ENCODE data around the gene LRRK2.
A peak's percentile ranks its signal among the peaks of the same experiment; 100 is the strongest.
"Not testable (repeated sequence)": the region's sequence is repeated elsewhere in the genome, so short reads cannot be mapped to it uniquely, and the experiment has no call there.

Gene LRRK2

DNA sequence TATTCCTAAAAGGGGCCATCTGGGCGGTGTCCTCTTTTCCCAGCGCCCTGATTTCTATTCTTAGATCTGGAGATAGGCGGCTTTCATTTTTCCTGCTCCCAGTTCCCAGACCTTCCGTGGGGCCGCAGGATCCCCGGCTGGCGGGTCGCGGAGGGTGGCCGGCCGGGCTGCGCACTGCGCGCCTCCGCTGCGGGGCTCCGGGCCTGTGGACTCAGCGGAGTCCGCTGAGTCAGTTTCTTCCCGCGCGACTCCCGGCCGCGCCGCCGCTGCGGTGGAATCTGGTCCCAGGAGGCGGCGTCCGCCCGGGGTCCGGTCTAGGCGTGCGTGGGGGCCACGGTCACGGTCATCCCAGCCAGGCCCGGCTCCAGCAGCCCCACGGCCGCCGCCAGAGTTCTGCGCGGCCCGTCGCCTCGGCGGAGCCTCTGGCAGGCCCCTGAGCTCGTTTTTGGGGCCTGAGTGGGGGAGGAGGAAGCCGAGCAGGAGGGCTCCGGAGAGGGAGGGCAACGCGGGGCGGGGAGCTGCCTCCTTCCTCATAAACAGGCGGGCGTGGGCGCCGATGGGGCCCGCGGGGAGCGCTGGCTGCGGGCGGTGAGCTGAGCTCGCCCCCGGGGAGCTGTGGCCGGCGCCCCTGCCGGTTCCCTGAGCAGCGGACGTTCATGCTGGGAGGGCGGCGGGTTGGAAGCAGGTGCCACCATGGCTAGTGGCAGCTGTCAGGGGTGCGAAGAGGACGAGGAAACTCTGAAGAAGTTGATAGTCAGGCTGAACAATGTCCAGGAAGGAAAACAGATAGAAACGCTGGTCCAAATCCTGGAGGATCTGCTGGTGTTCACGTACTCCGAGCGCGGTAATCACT is at the start of gene LRRK2:
Gene LRRK2, plus strand, starts transcription at position 559 of the 853 bp plus-strand sequence. Its CDS starts 135 bp downstream, at position 694.
- DNase-seq (ENCODE audit: low read depth in 2 of 2): peak in 1 of 2 donors; percentile 3

DNA sequence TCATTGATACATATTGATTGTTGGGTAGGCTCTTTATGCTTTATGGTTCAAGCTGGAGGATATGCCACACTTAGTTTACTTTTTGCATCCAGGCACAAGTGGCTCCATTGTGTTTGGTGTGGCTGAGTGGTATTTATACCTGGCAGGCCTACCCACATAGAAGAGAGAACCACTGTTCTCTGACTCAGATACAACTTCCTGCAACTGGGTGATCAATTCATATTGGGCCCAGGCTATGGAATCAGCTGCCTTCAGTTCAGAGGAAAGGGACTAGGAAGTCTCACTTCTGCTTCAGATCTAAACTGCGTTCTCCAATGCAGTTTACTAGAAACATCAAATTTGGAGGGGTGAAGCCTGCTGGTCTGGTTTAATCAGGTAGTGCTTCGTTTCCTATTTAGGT is 49.8 kb upstream of the LRRK2 start:
- no peak for DNase-seq (ENCODE audit: low read depth in 2 of 2)

DNA sequence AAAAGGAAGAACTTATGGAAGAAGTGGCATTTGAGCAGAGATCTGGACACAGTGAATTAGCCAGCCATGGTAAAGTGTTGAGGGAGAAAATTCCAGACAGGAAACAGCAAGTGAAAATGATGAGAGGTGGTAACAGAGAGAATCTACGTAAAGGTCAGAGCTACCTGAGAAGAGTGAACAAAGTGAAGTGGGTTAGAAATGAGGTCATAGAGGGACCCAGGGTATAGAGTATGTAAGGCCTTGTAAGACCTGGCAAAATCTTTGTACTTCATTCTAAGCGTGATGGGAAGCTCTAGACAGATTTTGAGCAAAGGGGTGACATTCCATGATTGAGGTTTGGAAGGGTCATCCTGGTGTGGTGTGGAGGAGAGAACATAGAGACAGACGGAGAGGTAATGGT is 49.3 kb upstream of the LRRK2 start:
- no peak for DNase-seq (ENCODE audit: low read depth in 2 of 2)

DNA sequence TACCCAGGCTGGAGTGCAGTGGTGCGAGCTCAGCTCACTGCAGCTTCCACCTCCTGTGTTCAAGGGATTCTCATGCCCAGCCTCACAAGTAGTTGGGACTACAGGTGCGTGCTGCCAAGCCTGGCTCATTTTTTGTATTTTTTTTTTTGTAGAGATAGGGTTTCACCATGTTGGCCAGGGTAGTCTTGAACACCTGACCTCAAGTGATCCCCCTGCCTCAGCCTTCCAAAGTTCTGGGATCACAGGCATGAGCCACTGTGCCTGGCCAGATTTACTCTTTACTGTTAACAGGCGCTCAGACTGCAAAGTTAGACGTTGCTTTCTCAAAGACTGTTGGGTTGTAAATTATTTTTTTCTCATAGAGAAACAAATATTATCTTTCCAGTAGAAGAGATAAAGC is 46.1 kb upstream of the LRRK2 start:
- DNase-seq (ENCODE audit: low read depth in 2 of 2): no peak

DNA sequence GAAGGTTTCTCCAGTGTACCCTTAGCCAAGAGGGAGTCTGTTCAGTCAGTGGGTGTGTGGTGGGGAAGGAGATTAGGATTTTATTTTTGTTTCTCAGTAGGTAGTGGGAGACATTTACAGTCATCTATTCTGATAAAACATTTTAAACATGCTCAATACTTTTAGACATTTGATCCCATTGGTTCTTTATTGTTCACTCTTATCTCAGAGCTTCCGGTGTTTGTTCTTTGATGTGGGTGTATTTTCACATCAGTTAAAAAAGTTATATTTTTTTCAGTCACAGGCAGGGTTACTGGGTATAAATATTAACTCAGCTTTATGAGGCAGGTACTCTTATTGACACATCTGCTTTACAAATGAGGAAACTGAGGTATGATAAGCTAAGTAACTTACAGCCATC is 43.3 kb upstream of the LRRK2 start:
- no peak for DNase-seq (ENCODE audit: low read depth in 2 of 2)

DNA sequence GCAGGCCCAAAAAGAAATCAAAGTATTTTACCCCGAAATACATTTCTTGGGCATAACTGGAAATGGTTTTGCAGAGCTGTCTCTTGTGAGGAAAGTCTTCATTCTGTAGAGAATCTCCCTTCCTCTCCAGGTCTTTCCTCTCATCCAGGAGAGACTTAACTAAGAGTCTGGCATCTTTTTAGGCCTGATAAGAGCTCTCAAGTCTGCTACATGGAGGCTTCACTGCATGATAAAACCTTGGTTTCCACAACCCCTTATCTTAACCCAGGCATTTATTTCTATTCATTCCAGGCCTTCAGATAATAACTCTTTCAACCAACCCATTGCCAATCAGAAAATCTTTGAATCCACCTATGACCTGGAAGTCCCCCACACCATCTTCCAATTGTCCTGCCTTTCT is 41.1 kb upstream of the LRRK2 start:
- no peak for DNase-seq (ENCODE audit: low read depth in 2 of 2)

DNA sequence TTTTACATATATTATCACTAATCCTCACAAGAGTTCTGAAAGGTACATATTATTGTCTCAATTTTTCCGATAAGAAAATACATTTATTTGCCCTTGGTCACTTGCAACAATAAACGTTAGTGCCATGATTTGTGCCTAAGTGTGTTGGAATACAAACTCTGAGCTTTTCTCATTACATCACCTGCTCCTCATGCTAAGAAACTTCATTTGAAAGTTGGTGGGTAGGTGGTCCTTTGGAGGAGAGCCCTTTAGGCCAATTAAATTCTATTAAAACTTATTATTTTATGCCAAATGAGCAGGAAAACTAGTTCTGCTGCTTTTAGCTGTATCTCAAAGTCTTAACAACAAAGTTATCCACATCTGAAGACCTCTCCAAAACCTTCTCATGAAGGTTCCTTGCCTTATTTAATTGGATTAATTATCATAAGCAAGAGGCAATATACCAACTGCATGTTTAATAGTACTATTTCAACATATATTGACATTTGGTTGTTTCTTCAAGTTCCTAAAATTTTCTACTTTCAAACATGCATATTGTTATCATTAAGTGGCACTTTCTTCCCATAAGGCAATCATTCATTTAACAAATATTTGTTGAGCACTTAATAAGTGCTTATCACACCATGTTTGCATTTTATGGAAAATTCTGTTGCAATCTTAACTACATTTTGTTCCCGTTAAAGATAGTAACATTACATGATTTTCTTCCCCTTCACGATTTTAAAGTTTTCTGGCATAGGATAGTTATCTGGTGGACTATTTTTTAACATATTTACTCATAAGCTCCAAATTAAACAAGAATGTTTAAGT is 40.1 kb upstream of the LRRK2 start:
- no peak for DNase-seq (ENCODE audit: low read depth in 2 of 2)

DNA sequence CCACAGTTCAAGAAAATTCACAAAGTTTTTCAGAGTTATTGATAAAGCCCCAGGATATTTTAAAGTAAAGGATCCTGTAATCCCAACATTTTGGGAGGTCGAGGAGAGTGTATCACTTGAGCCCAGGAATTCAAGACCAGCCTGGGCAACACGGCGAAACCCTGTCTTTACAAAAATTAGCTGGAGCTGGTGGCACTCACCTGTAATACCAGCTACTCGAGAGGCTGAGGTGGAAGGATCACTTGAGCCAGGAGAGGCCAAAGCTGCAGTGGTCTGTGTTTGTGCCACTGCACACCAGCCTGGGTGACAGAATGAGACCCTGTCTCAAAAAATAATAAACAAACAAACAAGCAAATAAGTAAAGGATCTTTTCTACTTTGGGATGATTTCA is 39.5 kb upstream of the LRRK2 start:
- DNase-seq (ENCODE audit: low read depth in 2 of 2): no peak

DNA sequence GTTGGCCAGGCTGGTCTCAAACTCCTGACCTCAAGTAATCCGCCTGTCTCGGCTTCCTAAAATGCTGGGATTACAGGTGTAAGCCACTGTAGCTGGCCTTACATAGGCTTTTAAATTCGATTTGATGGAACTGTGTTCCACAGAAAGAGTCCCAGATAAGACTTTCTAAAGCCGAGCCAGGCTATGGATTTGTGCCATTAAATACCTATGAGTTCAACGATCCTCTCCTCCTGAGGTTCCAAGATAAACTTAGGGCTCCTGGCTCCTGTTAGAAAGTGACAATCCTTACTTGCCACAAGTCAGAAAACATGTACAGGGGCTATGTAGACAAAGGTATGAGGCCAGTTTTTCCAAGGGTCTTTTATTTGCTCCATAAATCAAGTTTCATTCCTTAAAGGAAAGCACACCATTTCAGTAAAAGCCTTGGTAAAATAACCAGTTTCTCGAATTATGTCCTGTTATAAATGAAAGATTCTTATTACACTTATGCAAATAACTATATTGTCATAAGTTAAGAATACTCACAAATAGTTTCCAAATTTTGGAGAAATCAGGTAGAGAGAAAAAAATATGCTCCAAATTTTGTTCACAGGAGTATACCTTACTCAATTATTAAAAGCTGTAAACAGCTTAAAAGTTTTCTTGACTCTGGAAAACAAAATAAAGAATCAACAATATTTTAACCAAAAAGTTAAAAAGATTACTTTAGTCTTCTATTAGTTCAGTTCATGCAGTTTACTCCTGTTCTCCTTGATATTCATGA is 36.1 kb upstream of the LRRK2 start:
- no peak for DNase-seq (ENCODE audit: low read depth in 2 of 2)

DNA sequence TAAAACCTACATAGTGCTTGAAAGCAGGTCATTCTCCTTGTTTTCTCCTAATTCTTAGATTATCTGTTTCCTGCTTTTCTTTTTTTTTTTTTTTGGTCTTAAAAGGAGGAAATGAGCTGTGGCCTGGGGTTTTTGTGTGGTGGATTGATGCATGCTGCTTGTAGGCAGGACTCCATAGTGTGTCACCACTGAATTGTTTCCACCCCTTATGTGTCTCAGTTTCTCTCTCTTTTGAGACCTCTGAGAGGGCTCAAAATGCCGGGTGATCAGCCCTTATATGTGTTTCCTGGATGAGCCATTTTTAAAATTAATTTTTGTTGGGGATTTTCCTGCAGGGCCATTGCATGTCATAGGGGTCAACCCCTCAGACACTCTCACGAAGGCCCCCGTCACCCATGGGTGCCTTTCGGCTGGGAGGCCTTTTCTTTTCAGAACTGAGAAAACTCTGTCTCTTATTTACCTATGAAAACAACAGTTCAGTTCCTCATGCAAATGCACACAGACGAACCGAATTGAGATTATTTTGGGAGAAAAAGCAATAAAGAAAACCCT is 32.0 kb upstream of the LRRK2 start:
- DNase-seq (ENCODE audit: low read depth in 2 of 2): no peak

DNA sequence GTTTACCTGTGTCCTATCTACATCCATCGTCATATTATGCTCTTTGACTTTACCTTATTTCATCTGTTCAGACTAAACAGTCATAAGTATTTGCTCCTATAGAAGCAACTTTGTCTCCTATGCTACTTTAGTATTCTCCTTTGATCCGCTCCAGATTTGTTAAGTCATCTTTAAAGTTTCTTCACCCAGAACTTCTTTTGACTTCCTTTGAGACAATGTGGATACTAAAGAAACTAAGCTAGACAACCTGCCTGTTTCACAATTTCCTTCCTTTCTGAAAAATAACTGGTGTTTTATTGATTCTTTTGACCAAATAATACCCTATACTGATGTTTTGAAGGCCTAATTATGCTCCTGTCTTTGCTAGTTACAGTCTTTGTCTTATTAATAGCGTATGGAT is 30.0 kb upstream of the LRRK2 start:
- no peak for DNase-seq (ENCODE audit: low read depth in 2 of 2)

DNA sequence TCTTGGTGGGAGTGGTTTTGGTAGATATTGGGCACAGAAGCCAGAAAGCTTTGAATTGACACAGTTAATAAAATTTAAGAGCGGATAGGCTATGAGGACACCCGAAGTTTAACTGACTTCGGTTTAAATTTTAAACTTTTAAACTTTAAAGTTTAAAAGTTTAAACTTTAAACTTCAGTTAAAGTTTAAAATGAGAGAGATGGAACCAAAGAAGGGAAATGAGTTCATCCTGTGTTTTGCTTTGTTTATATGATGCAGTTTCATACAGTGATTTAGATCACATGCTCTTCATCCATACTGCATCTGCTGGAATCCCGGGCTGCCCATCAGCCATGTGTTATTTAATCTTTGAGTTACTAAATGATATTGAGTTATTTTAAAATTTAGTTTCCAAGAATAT is 27.2 kb upstream of the LRRK2 start:
- no peak for DNase-seq (ENCODE audit: low read depth in 2 of 2)

DNA sequence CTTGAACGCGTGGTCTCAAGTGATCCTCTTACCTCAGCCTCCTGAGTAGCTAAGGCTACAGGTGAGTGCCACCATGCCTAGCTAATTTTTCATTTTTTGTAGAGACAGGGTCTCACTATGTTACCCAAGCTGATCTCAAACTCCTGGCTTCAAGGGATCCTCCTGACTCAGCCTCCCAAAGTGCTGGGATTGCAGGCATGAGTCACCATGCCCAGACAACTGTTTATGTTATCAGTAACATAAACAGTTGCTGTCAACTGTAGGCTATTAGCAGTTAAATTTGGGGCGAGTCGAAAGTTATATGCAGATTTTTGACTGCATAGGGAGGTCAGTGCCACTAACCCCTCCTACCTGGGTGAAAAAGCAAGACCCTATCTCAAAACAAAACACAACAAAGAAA is 26.2 kb upstream of the LRRK2 start:
- no peak for DNase-seq (ENCODE audit: low read depth in 2 of 2)

DNA sequence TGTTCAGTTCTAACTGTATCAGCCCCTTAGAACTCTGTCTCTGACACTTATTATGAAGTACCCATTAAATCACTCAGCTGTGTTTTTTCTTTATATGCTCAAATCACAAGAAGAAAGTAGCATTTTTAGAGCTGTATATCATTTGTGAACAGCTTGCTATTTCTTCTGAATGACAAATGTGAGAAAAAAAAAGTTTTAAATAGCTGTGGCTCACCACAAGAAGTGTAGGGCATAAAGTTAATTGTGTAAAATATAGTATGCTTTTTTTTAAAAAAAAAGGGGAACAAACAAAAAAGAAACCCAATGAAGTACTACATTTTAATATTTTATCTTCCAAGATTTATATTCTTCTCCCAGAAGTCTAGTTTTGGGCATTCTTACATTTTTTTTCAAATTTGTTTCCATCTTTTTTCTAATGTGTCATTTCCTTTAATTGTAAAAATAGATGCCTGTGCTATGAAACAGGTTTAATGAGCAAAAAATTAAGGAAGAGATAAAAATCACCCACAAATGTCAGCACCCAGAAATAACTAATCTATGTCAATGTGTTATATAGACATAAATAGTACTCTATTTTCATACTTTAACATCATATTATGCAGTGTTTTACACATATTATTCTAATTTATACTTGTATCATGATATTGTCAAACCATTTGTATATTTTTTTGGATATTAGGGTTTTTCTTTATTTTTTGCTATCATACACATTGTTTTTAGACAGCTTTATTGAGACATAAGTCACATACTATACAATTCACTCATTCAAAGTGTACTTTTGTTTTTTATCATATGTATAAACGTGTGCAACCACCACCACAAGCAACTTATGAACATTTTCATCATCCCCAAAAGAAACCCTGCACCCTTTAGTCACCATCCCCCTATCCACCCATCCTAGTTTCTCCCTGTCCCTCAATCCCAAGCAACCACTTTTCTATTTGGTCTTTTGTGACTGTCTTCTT is 22.4 kb upstream of the LRRK2 start:
- no peak for DNase-seq (ENCODE audit: low read depth in 2 of 2)

DNA sequence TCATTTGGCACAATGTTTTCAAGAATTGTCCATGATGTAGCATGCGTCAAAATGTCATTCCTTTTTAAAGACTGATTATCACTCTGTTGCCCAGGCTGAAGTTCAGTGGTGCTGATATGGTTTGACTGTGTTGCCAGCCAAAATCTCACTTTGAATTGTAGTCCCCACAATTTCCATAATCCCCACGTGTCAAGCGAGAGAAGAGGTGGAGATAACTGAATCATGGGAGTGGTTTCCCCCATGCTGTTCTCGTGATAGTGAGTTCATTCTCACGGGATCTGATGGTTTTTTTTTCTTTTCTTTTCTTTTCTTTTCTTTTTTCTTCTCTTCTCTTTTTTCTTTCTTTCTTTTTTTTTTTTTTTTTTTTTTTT is 21.8 kb upstream of the LRRK2 start:
- no peak for DNase-seq (ENCODE audit: low read depth in 2 of 2)

DNA sequence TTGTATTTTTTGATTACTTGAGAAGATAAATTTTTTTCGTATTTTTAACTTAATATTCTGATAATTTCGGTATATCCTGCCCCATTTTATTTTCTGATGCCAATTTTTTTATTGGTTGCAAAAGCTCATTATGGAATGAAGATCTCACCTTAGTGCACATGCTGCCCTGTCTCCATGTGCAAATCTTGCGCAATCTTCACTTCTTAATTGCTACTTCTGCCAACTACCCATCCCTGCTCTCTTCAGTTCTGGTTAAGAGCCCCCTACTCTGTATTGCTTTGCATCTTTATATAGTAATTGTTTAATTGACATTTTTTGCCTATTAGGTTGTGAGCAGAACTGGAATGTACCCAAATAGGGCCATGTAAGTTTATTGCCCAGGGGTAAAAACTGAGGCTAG is 20.5 kb upstream of the LRRK2 start:
- DNase-seq (ENCODE audit: low read depth in 2 of 2): no peak

DNA sequence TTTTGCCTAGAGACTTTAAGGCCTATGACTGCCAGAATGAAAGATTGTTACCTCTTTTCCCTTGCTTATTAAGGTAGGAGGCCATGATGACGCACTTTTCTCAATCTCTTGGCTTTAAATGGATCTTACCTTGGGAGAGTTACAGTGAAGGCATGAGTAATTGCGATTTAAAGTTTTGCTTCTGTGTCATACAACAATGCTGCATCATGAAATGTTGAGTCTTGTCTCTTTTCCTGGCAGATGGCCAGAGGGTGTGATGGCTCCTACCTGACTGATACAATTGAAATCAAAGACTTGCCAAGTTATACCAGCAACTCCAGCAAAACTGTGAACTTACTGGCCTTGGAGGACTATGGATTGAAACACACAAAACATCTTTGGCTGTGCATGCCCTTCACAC is 17.2 kb upstream of the LRRK2 start:
- DNase-seq (ENCODE audit: low read depth in 2 of 2): no peak

DNA sequence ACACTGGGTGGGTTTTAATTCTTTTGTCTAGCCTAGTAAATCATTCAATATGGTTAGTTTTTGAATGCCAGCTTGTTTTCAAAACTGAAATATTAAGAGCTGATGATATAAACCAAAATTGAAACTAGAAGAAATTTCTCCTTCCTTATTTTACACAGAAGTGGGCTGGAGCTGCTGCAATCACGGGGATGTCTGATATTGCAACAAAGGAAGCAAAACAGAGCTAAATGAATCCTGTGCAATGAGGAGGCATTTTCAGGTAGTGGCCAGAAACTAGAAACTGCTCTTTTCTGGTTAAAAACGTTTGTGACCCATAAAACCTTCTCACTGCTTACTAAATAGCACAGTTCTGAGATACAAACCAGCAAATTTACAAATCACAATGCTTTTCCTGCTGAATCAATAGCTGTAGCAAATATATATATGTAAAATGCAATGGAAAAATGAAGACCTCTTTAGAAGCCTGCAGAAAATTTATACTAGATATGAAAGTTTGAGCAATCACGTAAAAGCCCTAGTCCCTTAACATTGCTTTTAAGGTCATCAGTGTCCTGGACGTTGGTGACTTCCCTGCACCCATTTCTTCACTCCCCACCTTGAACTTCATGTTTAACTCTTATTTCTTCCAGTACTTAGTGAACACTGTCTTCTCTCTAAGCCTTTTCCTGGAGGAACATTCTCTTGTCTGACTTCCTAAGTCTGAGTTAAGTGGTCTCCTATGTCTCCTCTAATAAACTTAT is 15.9 kb upstream of the LRRK2 start:
- no peak for DNase-seq (ENCODE audit: low read depth in 2 of 2)

DNA sequence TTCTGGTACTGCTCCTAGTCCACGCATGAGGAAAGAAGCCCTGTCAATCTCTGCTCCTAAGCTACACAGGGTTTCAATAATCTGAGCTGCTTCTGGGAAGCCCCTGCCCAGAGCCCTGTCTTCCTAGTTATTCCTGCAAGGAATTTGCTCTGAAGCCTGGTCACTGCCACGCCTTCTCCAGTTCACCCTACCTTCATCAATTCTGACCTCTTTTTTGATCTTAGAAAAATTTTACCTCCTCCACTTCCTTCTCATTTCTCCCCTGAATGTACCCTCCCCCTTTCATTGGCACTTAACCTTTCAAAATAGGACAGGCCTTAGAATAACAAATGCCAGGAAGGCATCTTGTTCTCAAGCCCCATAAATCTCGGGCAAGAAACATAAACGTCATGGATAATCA is 14.9 kb upstream of the LRRK2 start:
- DNase-seq (ENCODE audit: low read depth in 2 of 2): no peak

DNA sequence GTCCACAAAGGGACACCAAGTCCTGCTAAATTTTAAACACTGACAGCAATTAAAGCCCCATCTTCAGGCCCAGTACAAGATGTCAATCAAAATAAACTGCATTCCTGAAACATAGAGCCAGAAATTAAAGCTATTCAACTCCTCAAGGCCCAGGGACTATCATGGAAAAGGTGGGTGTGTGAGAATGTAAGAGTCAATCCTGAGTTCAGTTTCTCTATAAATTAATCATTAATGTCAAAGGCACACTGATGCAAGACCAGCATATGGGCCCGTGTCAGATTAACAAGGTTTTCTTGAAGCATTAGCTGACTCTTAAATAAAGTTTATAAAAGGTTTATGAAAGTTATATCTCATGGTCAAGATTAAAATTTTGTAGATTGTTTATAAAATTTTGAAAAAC is 13.6 kb upstream of the LRRK2 start:
- DNase-seq (ENCODE audit: low read depth in 2 of 2): not testable (repeated sequence)

All from activated CD4-positive, alpha-beta T cell treated with anti-CD3 and anti-CD28 coated beads for 24 hours (primary cell).